Ovary (tissue), 9 donors: ENCODE results near the gene RRP1B. TPM values are rescaled to one million over a fixed set of nuclear protein-coding genes. Genes with fewer than 3 reads are reported as not detected.

Experiments
- DNase-seq, 5 donors: peaks; one replicate each; pipeline ENCODE4 v3.0.0-alpha.2; 2019 to 2020
- H3K27ac ChIP-seq, 2 donors: fragments of 200-600 bp; one replicate each; pipeline versions ENCODE4 v1.5.1 to v1.8.0; 2019 to 2022
- H3K27me3 ChIP-seq: fragments of 200-600 bp; one replicate; pipeline ENCODE4 v1.8.0; 2022
- H3K36me3 ChIP-seq: fragments of 200-600 bp; sonication (generic); one replicate; pipeline ENCODE4 v1.5.1; 2019
- H3K4me1 ChIP-seq: one replicate; pipeline ENCODE4 v1.8.1; 2013; ENCODE audit warnings: mild to moderate bottlenecking, moderate library complexity; ENCODE audit not compliant: insufficient read depth
- H3K4me3 ChIP-seq: fragments of 200-600 bp; sonication (generic); one replicate; pipeline ENCODE4 v1.5.1; 2017
- H3K9me3 ChIP-seq, 2 donors: fragments of 200-600 bp in 1 of 2; sonication (generic) in 1 of 2; one replicate each; pipeline versions ENCODE4 v1.5.1 to v1.8.1; 2013 to 2019; ENCODE audit warnings: mild to moderate bottlenecking in 1 of 2, moderate library complexity in 1 of 2
- EP300 ChIP-seq: sonication (generic); formaldehyde crosslinking; IDR thresholded peaks from one replicate; pipeline ENCODE4 v1.6.1; 2017; ENCODE audit warnings: antibody characterized with exemption
- POLR2A ChIP-seq: fragments of 450-650 bp; IDR thresholded peaks from one replicate; pipeline ENCODE4 v1.6.1; 2017; ENCODE audit warnings: antibody characterized with exemption, mild to moderate bottlenecking, moderate library complexity
- WGBS, 3 donors: extraction: QIAGEN DNeasy Blood & Tissue Kit in 1 of 3; methylation state at CpG; one replicate each; pipeline versions ENCODE4 v1.1.5 to v1.1.7; 2013 to 2017; 5-methylcytosine and 5-hydroxymethylcytosine counted together
- intact Hi-C, 4 donors: fragments of 100-400 bp; cut with DNase I; formaldehyde crosslinking; loops; one replicate each; pipeline versions ENCODE4 v1.11.0 to v1.15.1; 2022 to 2023
- polyA plus RNA-seq, 2 donors: library from polyadenylated mRNA; stranded (reverse); fragments of 200-250 nt in 1 of 2; fragments of 350-450 nt in 1 of 2; fragmentation: Illumina TruSeq in 1 of 2; extraction: RNeasy Lipid Tissue Mini Kit (QIAGEN cat#74804) in 1 of 2; gene quantifications; one replicate each; pipeline ENCODE4 v1.2.3, GENCODE V29; 2013 to 2014
- total RNA-seq, 7 donors: library from RNA; depleted of rRNA in 2 of 7; stranded (reverse); fragments of >200 nt in 2 of 7; fragmentation: NEBNext Ultra II Directional in 3 of 7; extraction: Animal tissue kit (Norgen Biotek cat#: 25700) in 3 of 7; gene quantifications; one replicate each; pipeline versions ENCODE4 v1.1.0 to v1.2.4, GENCODE V29; 2016 to 2023
- TF ChIP-seq, protein P1 (sequence below), 3 donors: fragments of 450-650 bp in 2 of 3; fragments of 200-600 bp in 1 of 3; IDR thresholded peaks; one replicate each; pipeline versions ENCODE4 v1.5.1 to v1.8.0; 2016 to 2022; ENCODE audit warnings: antibody characterized with exemption in 3 of 3, mild to moderate bottlenecking in 1 of 3
- donor health status: DM: no; HTN: no; CAD: no; lungs with moderate emphysema.
- donor health status: DM: no; HTN: no; CAD: no.
- donor health status: Bipolar disorder and iron deficiency.
- donor health status: DM: yes; HTN: yes; CAD: no.
- donor health status: DM: no; HTN: no; CAD: no.
- donor health status: DM: yes; HTN: yes; CAD: no.

The RRP1B gene
- total and polyA plus RNA-seq, 9 donors = 11.3 to 31.8 (median 28.4) TPM

DNA sequence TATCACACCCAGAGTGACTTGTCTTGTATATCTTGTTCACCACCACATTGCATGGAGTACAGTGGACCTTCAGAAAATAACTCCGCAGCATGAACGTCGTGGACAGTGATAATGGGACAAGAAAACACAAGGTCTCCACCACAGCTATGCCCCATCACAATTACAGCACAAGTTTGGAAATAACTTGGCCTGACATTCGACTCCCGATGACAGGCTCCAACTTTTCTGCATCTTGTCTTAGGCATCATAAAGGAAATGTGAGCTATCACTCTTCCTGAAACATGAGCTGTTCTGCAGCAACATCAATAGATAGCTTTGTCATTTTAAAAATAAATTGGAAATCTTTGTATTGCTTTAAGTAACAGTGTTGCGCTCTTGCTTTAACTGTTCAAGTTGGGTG, 2.9 kb downstream of the RRP1B start:
- H3K4me1 ChIP-seq = no peaks in the 10 kb centered on the region
- no peaks in the 10 kb centered on the region for H3K27me3 ChIP-seq
- intact Hi-C loops = loop anchor here in 1 of 4 donors (10.0 kb wide), 1 partner anchor 63 kb away; no protein-coding TSS in a partner anchor
- no peak overlapping the region for H3K4me3 ChIP-seq
- no peak for DNase-seq
- TF ChIP-seq, protein P1, sequence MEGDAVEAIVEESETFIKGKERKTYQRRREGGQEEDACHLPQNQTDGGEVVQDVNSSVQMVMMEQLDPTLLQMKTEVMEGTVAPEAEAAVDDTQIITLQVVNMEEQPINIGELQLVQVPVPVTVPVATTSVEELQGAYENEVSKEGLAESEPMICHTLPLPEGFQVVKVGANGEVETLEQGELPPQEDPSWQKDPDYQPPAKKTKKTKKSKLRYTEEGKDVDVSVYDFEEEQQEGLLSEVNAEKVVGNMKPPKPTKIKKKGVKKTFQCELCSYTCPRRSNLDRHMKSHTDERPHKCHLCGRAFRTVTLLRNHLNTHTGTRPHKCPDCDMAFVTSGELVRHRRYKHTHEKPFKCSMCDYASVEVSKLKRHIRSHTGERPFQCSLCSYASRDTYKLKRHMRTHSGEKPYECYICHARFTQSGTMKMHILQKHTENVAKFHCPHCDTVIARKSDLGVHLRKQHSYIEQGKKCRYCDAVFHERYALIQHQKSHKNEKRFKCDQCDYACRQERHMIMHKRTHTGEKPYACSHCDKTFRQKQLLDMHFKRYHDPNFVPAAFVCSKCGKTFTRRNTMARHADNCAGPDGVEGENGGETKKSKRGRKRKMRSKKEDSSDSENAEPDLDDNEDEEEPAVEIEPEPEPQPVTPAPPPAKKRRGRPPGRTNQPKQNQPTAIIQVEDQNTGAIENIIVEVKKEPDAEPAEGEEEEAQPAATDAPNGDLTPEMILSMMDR (IDR thresholded peaks at IDR 0.05) = no peak
- no peak for TF ChIP-seq EP300
- no peak for TF ChIP-seq POLR2A
- H3K9me3 ChIP-seq = no peaks in the 10 kb centered on the region
- no peak overlapping the region for H3K27ac ChIP-seq
- no peaks in the 10 kb centered on the region for H3K36me3 ChIP-seq
- 59 to 72% (median 65%) methylated on average over 6 of the region's 6 CpGs for WGBS, 3 donors

DNA sequence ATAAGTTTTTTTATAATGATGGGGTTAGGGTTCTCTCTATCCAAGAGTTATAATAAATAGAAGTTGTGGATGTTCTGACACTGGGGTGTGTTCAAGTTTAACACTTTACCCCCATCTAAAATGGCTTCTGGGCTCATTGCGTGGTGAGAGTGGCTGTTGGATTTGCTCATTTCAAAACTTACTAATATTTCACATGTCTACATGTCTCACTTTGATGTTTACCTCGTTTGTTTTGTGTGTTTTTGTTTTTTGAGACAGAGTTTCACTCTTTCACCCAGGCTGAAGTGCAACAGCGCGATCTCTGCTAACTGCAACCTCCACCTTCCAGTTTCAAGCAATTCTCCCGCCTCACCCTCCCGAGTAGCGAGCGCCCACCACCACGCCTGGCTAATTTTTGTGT, 3.7 kb downstream of the RRP1B start:
- WGBS, 3 donors = 87 to 91% (median 91%) methylated on average over 9 of the region's 9 CpGs
- no peaks in the 10 kb centered on the region for H3K4me1 ChIP-seq
- H3K27me3 ChIP-seq = no peaks in the 10 kb centered on the region
- intact Hi-C loops = loop anchor here in 1 of 4 donors (10.0 kb wide), 1 partner anchor 62 kb away; no protein-coding TSS in a partner anchor
- no peak overlapping the region for H3K27ac ChIP-seq
- DNase-seq = no peak
- no peaks in the 10 kb centered on the region for H3K36me3 ChIP-seq
- TF ChIP-seq, protein P1 (IDR thresholded peaks at IDR 0.05) = no peak
- TF ChIP-seq EP300 = no peak
- no peak for TF ChIP-seq POLR2A
- H3K4me3 ChIP-seq = no peak overlapping the region
- no peaks in the 10 kb centered on the region for H3K9me3 ChIP-seq

DNA sequence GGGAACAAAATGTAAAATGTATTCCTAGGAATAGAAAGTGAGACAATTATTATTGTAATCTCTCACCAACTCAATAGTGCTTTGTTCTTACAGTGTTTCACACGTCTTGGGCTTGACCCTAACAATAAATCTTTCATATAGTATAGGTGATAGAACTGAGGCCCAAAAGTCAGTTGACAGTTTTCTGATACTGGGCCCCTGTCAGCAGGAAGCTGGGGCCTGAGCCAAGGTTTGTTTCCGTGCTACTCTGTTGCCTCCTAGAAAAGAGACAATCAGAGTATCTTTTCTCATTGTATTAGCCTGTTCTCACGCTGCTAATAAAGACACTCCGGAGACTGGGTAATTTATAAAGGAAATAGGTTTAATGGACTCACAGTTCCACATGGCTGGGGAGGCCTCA, 5.0 kb downstream of the RRP1B start:
- 56 to 71% (median 67%) methylated on average over 4 of the region's 4 CpGs for WGBS, 3 donors
- TF ChIP-seq, protein P1 (IDR thresholded peaks at IDR 0.05) = no peak
- TF ChIP-seq POLR2A = no peak
- H3K9me3 ChIP-seq = no peaks in the 10 kb centered on the region

DNA sequence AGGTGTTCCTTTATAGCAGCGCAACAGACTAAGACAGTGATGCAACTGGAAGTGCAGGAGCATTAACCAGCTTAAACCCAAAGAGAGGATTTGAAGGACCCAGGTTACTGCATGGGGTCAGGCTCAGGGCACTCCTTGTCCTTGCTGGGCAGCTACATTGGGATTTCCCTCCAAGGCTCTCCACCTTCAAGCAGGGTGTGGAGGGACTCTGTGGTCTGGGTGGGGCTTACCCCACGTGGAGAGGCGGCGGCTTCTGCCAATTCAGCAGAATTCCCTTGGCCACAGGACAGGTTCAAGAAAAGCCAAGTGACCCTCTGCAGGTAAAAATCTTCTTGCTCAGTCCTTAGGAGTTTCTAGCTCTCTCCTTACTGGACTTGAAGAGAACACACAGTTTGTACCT, 6.5 kb downstream of the RRP1B start:
- no peaks in the 10 kb centered on the region for H3K9me3 ChIP-seq
- no peak for TF ChIP-seq POLR2A
- TF ChIP-seq, protein P1 (IDR thresholded peaks at IDR 0.05) = no peak
- TF ChIP-seq EP300 = no peak
- no peak for DNase-seq
- 92 to 98% (median 96%) methylated on average over 4 of the region's 4 CpGs for WGBS, 3 donors
- no peaks in the 10 kb centered on the region for H3K4me1 ChIP-seq
- no peaks in the 10 kb centered on the region for H3K27me3 ChIP-seq
- no peaks in the 10 kb centered on the region for H3K36me3 ChIP-seq
- H3K4me3 ChIP-seq = no peak overlapping the region
- intact Hi-C loops = loop anchor here in 1 of 4 donors (10.0 kb wide), 1 partner anchor 59 kb away; no protein-coding TSS in a partner anchor
- H3K27ac ChIP-seq = no peak overlapping the region

More for the DNA sequence above, 5.0 kb downstream of the RRP1B start:
- no peaks in the 10 kb centered on the region for H3K27me3 ChIP-seq
- intact Hi-C loops = loop anchor here in 1 of 4 donors (10.0 kb wide), 1 partner anchor 60 kb away; no protein-coding TSS in a partner anchor
- DNase-seq = no peak
- H3K27ac ChIP-seq = no peak overlapping the region
- no peaks in the 10 kb centered on the region for H3K36me3 ChIP-seq
- H3K4me3 ChIP-seq = no peak overlapping the region
- H3K4me1 ChIP-seq = no peaks in the 10 kb centered on the region
